T-helper 17 cell (primary cell): ENCODE results near the gene GPC6. TPM values are rescaled to one million over a fixed set of nuclear protein-coding genes. Genes with fewer than 3 reads are reported as not detected.

Source experiments
- ATAC-seq: fragments of 150-1000 bp; cut with Tn5 transposase; 2 replicates; pipeline ENCODE4 v1.10.0; 2021; ENCODE audit warnings: mild to moderate bottlenecking, moderate library complexity
- DNase-seq, 3 donors: peaks; one replicate each; pipeline versions ENCODE4 v3.0.0 to v3.0.0-alpha.2; 2020 to 2021
- H3K9me3 ChIP-seq: one replicate; pipeline ENCODE4 v1.7.0; 2013; ENCODE audit warnings: low read length, mild to moderate bottlenecking; ENCODE audit not compliant: control insufficient read depth, poor library complexity, severe bottlenecking
- H3K27ac Mint-ChIP-seq: one replicate; pipeline ENCODE4 v1.8.0; 2022; ENCODE audit warnings: mild to moderate bottlenecking, moderate library complexity, mixed read lengths
- H3K27me3 Mint-ChIP-seq: one replicate; pipeline ENCODE4 v1.8.0; 2022; ENCODE audit warnings: mixed read lengths
- H3K36me3 Mint-ChIP-seq: one replicate; pipeline ENCODE4 v1.8.0; 2022; ENCODE audit warnings: low read depth, mixed read lengths
- H3K4me1 Mint-ChIP-seq: one replicate; pipeline ENCODE4 v1.8.0; 2022; ENCODE audit warnings: mild to moderate bottlenecking, mixed read lengths
- H3K4me3 Mint-ChIP-seq: one replicate; pipeline ENCODE4 v1.8.0; 2022; ENCODE audit warnings: mild to moderate bottlenecking, moderate library complexity, mixed read lengths
- total RNA-seq, 4 donors: library from RNA in 2 of 4; stranded (reverse) in 2 of 4; gene quantifications; one replicate each; pipeline ENCODE4 v1.2.3 and lab custom pipeline; 2022 to 2026

GPC6 gene
- total RNA-seq, 2 donors from 2014 or later, result not detected

GRCh38 chr13:93635616-93636032, 409.0 kb downstream of the GPC6 start:
- Mint-ChIP-seq H3K27ac (no peak overlapping the region), H3K36me3 (no peaks in the 10 kb centered on the region), H3K27me3 (no peaks in the 10 kb centered on the region), H3K4me1 (no peaks in the 10 kb centered on the region), H3K4me3 (no peak overlapping the region)
- ATAC-seq (no peak), DNase-seq (no peak)
- no peaks in the 10 kb centered on the region for H3K9me3 ChIP-seq

- H3K4me3 Mint-ChIP-seq, result no peak overlapping the region
- no peak overlapping the region for H3K27ac Mint-ChIP-seq
- H3K4me1 Mint-ChIP-seq, result no peaks in the 10 kb centered on the region
- no peaks in the 10 kb centered on the region for H3K27me3 Mint-ChIP-seq
- H3K36me3 Mint-ChIP-seq, result no peaks in the 10 kb centered on the region
- ATAC-seq (no peak), DNase-seq (no peak)
- H3K9me3 ChIP-seq, result no peaks in the 10 kb centered on the region
Observed at GRCh38 chr13:93637852-93638251, 411.2 kb downstream of the GPC6 start.

GRCh38 chr13:93640452-93640851, 413.8 kb downstream of the GPC6 start:
- no peak overlapping the region for H3K27ac Mint-ChIP-seq
- no peak for ATAC-seq
- H3K36me3 Mint-ChIP-seq, result no peaks in the 10 kb centered on the region
- H3K4me3 Mint-ChIP-seq, result no peak overlapping the region
- DNase-seq, result no peak
- peaks cover 2% of the 10 kb centered on the region for H3K4me1 Mint-ChIP-seq
- H3K27me3 Mint-ChIP-seq, result peaks cover 5% of the 10 kb centered on the region
- no peaks in the 10 kb centered on the region for H3K9me3 ChIP-seq

GRCh38 chr13:93646245-93646644, 419.6 kb downstream of the GPC6 start:
- DNase-seq (no peak), ATAC-seq (no peak)
- no peak overlapping the region for H3K27ac Mint-ChIP-seq
- peaks cover 2% of the 10 kb centered on the region for H3K4me1 Mint-ChIP-seq
- H3K27me3 Mint-ChIP-seq, result peaks cover 10% of the 10 kb centered on the region
- H3K9me3 ChIP-seq, result no peaks in the 10 kb centered on the region
- H3K4me3 Mint-ChIP-seq, result no peak overlapping the region
- H3K36me3 Mint-ChIP-seq, result no peaks in the 10 kb centered on the region

- Mint-ChIP-seq H3K4me1 (no peaks in the 10 kb centered on the region), H3K27ac (no peak overlapping the region), H3K36me3 (no peaks in the 10 kb centered on the region), H3K4me3 (no peak overlapping the region), H3K27me3 (peaks cover 5% of the 10 kb centered on the region)
- no peak for DNase-seq
- no peak for ATAC-seq
- no peaks in the 10 kb centered on the region for H3K9me3 ChIP-seq
Observed at GRCh38 chr13:93649496-93649895, 422.9 kb downstream of the GPC6 start.

- no peaks in the 10 kb centered on the region for H3K9me3 ChIP-seq
- no peaks in the 10 kb centered on the region for H3K4me1 Mint-ChIP-seq
- no peak overlapping the region for H3K4me3 Mint-ChIP-seq
- DNase-seq (no peak), ATAC-seq (no peak)
- no peaks in the 10 kb centered on the region for H3K36me3 Mint-ChIP-seq
- no peaks in the 10 kb centered on the region for H3K27me3 Mint-ChIP-seq
- H3K27ac Mint-ChIP-seq, result no peak overlapping the region
Observed at GRCh38 chr13:93653776-93654175, 427.2 kb downstream of the GPC6 start.

GRCh38 chr13:93655154-93655553, 428.5 kb downstream of the GPC6 start:
- Mint-ChIP-seq H3K4me1 (no peaks in the 10 kb centered on the region), H3K36me3 (no peaks in the 10 kb centered on the region), H3K27ac (no peak overlapping the region), H3K27me3 (no peaks in the 10 kb centered on the region), H3K4me3 (no peak overlapping the region)
- H3K9me3 ChIP-seq, result no peaks in the 10 kb centered on the region
- DNase-seq (no peak), ATAC-seq (no peak)

GRCh38 chr13:93660391-93661063, 433.9 kb downstream of the GPC6 start:
- no peak for DNase-seq
- no peaks in the 10 kb centered on the region for H3K9me3 ChIP-seq
- Mint-ChIP-seq H3K4me1 (no peaks in the 10 kb centered on the region), H3K27me3 (no peaks in the 10 kb centered on the region), H3K27ac (no peak overlapping the region), H3K4me3 (no peak overlapping the region), H3K36me3 (no peaks in the 10 kb centered on the region)
- no peak for ATAC-seq

GRCh38 chr13:93670866-93671265, 444.3 kb downstream of the GPC6 start:
- DNase-seq, result no peak

GRCh38 chr13:93672996-93673395, 446.4 kb downstream of the GPC6 start:
- no peak overlapping the region for H3K27ac Mint-ChIP-seq
- DNase-seq, result no peak
- no peak for ATAC-seq
- no peaks in the 10 kb centered on the region for H3K9me3 ChIP-seq
- H3K4me3 Mint-ChIP-seq, result no peak overlapping the region
- no peaks in the 10 kb centered on the region for H3K36me3 Mint-ChIP-seq
- H3K4me1 Mint-ChIP-seq, result no peaks in the 10 kb centered on the region
- no peaks in the 10 kb centered on the region for H3K27me3 Mint-ChIP-seq

More at GRCh38 chr13:93670866-93671265, 444.3 kb downstream of the GPC6 start:
- H3K27ac Mint-ChIP-seq, result no peak overlapping the region
- H3K4me3 Mint-ChIP-seq, result no peak overlapping the region
- H3K9me3 ChIP-seq, result no peaks in the 10 kb centered on the region
- H3K36me3 Mint-ChIP-seq, result no peaks in the 10 kb centered on the region
- H3K27me3 Mint-ChIP-seq, result no peaks in the 10 kb centered on the region
- H3K4me1 Mint-ChIP-seq, result no peaks in the 10 kb centered on the region
- ATAC-seq, result no peak

GRCh38 chr13:93673885-93674284, 447.3 kb downstream of the GPC6 start:
- no peak for ATAC-seq

GRCh38 chr13:93674337-93674755, 447.7 kb downstream of the GPC6 start:
- Mint-ChIP-seq H3K27me3 (no peaks in the 10 kb centered on the region), H3K27ac (no peak overlapping the region), H3K36me3 (no peaks in the 10 kb centered on the region), H3K4me3 (no peak overlapping the region), H3K4me1 (no peaks in the 10 kb centered on the region)
- ATAC-seq (no peak), DNase-seq (no peak)
- no peaks in the 10 kb centered on the region for H3K9me3 ChIP-seq

More at GRCh38 chr13:93673885-93674284, 447.3 kb downstream of the GPC6 start:
- DNase-seq, result no peak
- Mint-ChIP-seq H3K4me1 (no peaks in the 10 kb centered on the region), H3K27me3 (no peaks in the 10 kb centered on the region), H3K27ac (no peak overlapping the region), H3K4me3 (no peak overlapping the region), H3K36me3 (no peaks in the 10 kb centered on the region)
- H3K9me3 ChIP-seq, result no peaks in the 10 kb centered on the region

GRCh38 chr13:93680329-93680728, 453.7 kb downstream of the GPC6 start:
- no peak for DNase-seq
- no peaks in the 10 kb centered on the region for H3K4me1 Mint-ChIP-seq
- H3K27me3 Mint-ChIP-seq, result no peaks in the 10 kb centered on the region
- no peaks in the 10 kb centered on the region for H3K9me3 ChIP-seq
- no peak overlapping the region for H3K4me3 Mint-ChIP-seq
- H3K27ac Mint-ChIP-seq, result no peak overlapping the region
- no peak for ATAC-seq
- H3K36me3 Mint-ChIP-seq, result no peaks in the 10 kb centered on the region

- ATAC-seq (no peak), DNase-seq (no peak)
- no peaks in the 10 kb centered on the region for H3K9me3 ChIP-seq
- Mint-ChIP-seq H3K27me3 (no peaks in the 10 kb centered on the region), H3K36me3 (no peaks in the 10 kb centered on the region), H3K4me3 (no peak overlapping the region), H3K4me1 (no peaks in the 10 kb centered on the region), H3K27ac (no peak overlapping the region)
Observed at GRCh38 chr13:93685900-93686299, 459.3 kb downstream of the GPC6 start.
